Stomach (tissue), 9 donors: ENCODE measurements around the gene L3MBTL4. TPM values are rescaled to one million over a fixed set of nuclear protein-coding genes. Genes with fewer than 3 reads are reported as not detected.

Experiments used
- DNase-seq, 2 donors: peaks; one replicate each; pipeline versions ENCODE4 v3.0.0 to v3.0.0-alpha.2; 2013 to 2019
- H3K27ac ChIP-seq, 5 donors: fragments of 200-600 bp in 4 of 5; sonication (generic) in 4 of 5; one replicate each; pipeline ENCODE4 v1.5.1; 2013 to 2019; ENCODE audit warnings: mild to moderate bottlenecking in 1 of 5, moderate library complexity in 1 of 5
- H3K27me3 ChIP-seq, 3 donors: fragments of 200-600 bp; sonication (generic); one replicate each; pipeline ENCODE4 v1.5.1; 2017 to 2019; ENCODE audit warnings: mixed run types in 1 of 3
- H3K36me3 ChIP-seq, 4 donors: fragments of 200-600 bp; sonication (generic); 1 replicate in 3 of 4; 2 replicates in 1 of 4; pipeline ENCODE4 v1.5.1; 2016 to 2019
- H3K4me1 ChIP-seq, 4 donors: fragments of 200-600 bp; sonication (generic); one replicate each; pipeline ENCODE4 v1.5.1; 2016 to 2019
- H3K4me3 ChIP-seq, 4 donors: fragments of 200-600 bp; sonication (generic) in 3 of 4; one replicate each; pipeline ENCODE4 v1.5.1; 2016 to 2019; ENCODE audit warnings: mild to moderate bottlenecking in 1 of 4
- H3K9me3 ChIP-seq, 4 donors: fragments of 200-600 bp; sonication (generic); one replicate each; pipeline ENCODE4 v1.5.1; 2016 to 2019
- CTCF ChIP-seq, 7 experiments: fragments of 450-650 bp in 4 of 7; fragments of 200-600 bp in 3 of 7; sonication (generic) in 3 of 7; IDR thresholded peaks; one replicate each; pipeline ENCODE4 v1.5.1; 2016 to 2019; ENCODE audit warnings: antibody characterized with exemption in 7 of 7, control low read depth in 2 of 7, mild to moderate bottlenecking in 1 of 7
- EP300 ChIP-seq: sonication (generic); formaldehyde crosslinking; IDR thresholded peaks from one replicate; pipeline ENCODE4 v1.6.1; 2017; ENCODE audit warnings: antibody characterized with exemption
- POLR2A ChIP-seq, 4 donors: fragments of 450-650 bp; IDR thresholded peaks; one replicate each; pipeline ENCODE4 v1.6.1; 2016; ENCODE audit warnings: antibody characterized with exemption in 4 of 4, control low read depth in 2 of 4, mild to moderate bottlenecking in 1 of 4, moderate library complexity in 1 of 4
- POLR2AphosphoS5 ChIP-seq, 3 donors: sonication (generic); formaldehyde crosslinking; IDR thresholded peaks; one replicate each; pipeline ENCODE4 v1.6.1; 2016; ENCODE audit warnings: antibody characterized with exemption in 3 of 3
- WGBS, 5 donors: extraction: QIAGEN DNeasy Blood & Tissue Kit in 3 of 5; methylation state at CpG; one replicate each; pipeline versions ENCODE4 v1.1.5 to v1.1.7; 2013 to 2018; 5-methylcytosine and 5-hydroxymethylcytosine counted together
- intact Hi-C: fragments of 100-400 bp; cut with DNase I; formaldehyde crosslinking; loops from one replicate; pipeline ENCODE4 v1.15.1; 2023; ENCODE audit warnings: low total_unique reads
- polyA plus RNA-seq, 3 donors: library from polyadenylated mRNA; stranded (reverse); fragments of 200-250 nt; gene quantifications; one replicate each; pipeline ENCODE4 v1.2.3, GENCODE V29; 2013
- total RNA-seq, 5 donors: library from RNA; depleted of rRNA; stranded (reverse); fragments of >200 nt; gene quantifications; one replicate each; pipeline versions ENCODE4 v1.1.0 to v1.2.3, GENCODE V29; 2014 to 2016
- donor health status: healthy with polysubstance abuse.
- donor health status: Bipolar disorder and iron deficiency.
- donor health status: healthy.

Gene L3MBTL4
- total and polyA plus RNA-seq, 8 donors = 1.9 to 23.3 (median 7.6) TPM

GRCh38 chr18:5972298-5972697 is 442.4 kb downstream of the L3MBTL4 start:
- Histone ChIP-seq H3K36me3 (no peaks in the 10 kb centered on the region), H3K27ac (no peak overlapping the region), H3K4me3 (no peak overlapping the region), H3K9me3 (no peaks in the 10 kb centered on the region), H3K4me1 (peaks cover 0 to 3% (median 0%) of the 10 kb centered on the region in 4 donors), H3K27me3 (no peaks in the 10 kb centered on the region)
- TF ChIP-seq POLR2AphosphoS5 (IDR thresholded peaks at IDR 0.05) = no peak
- no peak for TF ChIP-seq POLR2A (IDR thresholded peaks at IDR 0.05)
- no peak for TF ChIP-seq EP300
- no peak for TF ChIP-seq CTCF (IDR thresholded peaks at IDR 0.05)
- intact Hi-C loops = no loop called here
- DNase-seq = no peak
- 85 to 91% (median 87%) methylated on average over 7 of the region's 7 CpGs for WGBS, 5 donors

DNA sequence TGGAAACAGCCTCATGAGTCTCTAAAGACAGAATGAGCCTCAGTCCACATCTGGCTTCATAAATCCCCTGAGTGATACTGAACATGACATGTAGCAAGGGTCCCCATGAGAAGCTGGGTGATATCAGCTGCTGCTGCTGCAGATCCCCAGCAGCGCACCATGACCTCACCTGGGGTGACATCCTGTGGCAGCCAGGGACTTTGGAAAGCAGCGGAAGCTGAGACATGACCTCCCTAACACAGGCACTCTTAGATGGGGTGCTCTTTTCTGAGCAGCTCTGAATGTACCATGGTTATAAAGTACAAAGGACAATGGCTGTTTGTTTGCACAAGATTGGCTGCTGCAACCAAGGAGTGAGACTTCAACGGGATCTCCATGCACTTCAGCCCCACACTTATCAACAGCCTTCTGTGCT is 444.7 kb downstream of the L3MBTL4 start:
- no peak overlapping the region for H3K27ac ChIP-seq
- no peaks in the 10 kb centered on the region for H3K36me3 ChIP-seq
- H3K9me3 ChIP-seq = no peaks in the 10 kb centered on the region
- no peaks in the 10 kb centered on the region for H3K27me3 ChIP-seq
- H3K4me3 ChIP-seq = no peak overlapping the region
- TF ChIP-seq EP300 (no peak), POLR2A (IDR thresholded peaks at IDR 0.05) (no peak), CTCF (IDR thresholded peaks at IDR 0.05) (no peak), POLR2AphosphoS5 (IDR thresholded peaks at IDR 0.05) (no peak)
- peak in 1 of 2 donors; percentile 36 for DNase-seq
- intact Hi-C loops = no loop called here
- 22 to 55% (median 35%) methylated on average over 3 of the region's 3 CpGs for WGBS, 5 donors
- peaks cover 0 to 3% (median 0%) of the 10 kb centered on the region in 4 donors for H3K4me1 ChIP-seq

DNA sequence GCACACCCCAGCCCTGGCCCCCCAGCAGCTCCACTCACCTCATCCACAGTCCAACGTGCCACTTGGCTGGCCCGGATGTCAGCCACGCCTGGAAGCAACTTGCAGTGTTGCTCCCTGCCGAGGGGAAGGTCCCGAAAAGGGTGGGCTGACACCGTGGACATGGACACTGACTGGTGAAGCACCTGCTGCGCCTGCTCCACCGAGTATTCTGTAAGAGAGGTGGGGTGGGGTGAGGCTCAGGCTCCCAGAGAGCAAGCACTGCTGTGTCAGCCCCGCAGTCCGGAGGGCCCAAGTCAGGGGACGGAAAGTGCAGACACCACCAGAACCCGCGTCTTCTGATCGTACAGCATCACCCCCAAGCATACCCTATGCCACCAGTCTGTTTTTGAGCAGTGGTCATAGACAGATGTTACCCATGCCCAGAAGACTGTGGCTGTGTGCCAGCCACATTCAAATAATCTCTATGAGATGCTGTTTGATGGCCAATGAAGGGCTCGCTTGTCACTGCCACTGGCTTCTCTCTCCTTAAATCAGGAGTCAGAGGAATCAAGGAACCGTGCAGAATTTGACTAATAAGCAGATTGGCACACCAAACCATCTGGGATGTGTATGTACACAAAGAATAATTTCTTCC is 445.2 kb downstream of the L3MBTL4 start:
- intact Hi-C loops = no loop called here
- no peak overlapping the region for H3K27ac ChIP-seq

GRCh38 chr18:5967666-5968065 is 447.0 kb downstream of the L3MBTL4 start:
- Histone ChIP-seq H3K4me3 (no peak overlapping the region), H3K27ac (no peak overlapping the region), H3K27me3 (no peaks in the 10 kb centered on the region), H3K9me3 (no peaks in the 10 kb centered on the region), H3K4me1 (peaks cover 0 to 3% (median 0%) of the 10 kb centered on the region in 4 donors), H3K36me3 (no peaks in the 10 kb centered on the region)
- intact Hi-C loops = no loop called here
- TF ChIP-seq POLR2A (IDR thresholded peaks at IDR 0.05) = no peak
- no peak for TF ChIP-seq EP300
- TF ChIP-seq POLR2AphosphoS5 (IDR thresholded peaks at IDR 0.05) = no peak
- TF ChIP-seq CTCF (IDR thresholded peaks at IDR 0.05) = no peak
- no peak for DNase-seq
- 91 to 99% (median 94%) methylated on average over 8 of the region's 8 CpGs for WGBS, 5 donors

More for the DNA sequence above, 445.2 kb downstream of the L3MBTL4 start:
- H3K9me3 ChIP-seq = no peaks in the 10 kb centered on the region
- no peak overlapping the region for H3K4me3 ChIP-seq
- no peaks in the 10 kb centered on the region for H3K36me3 ChIP-seq
- no peak for DNase-seq
- H3K27me3 ChIP-seq = no peaks in the 10 kb centered on the region
- H3K4me1 ChIP-seq = peaks cover 0 to 3% (median 0%) of the 10 kb centered on the region in 4 donors
- TF ChIP-seq POLR2A (IDR thresholded peaks at IDR 0.05) = no peak
- TF ChIP-seq EP300 = no peak
- WGBS, 5 donors = 81 to 90% (median 88%) methylated on average over 16 of the region's 16 CpGs

GRCh38 chr18:5967007-5967406 is 447.7 kb downstream of the L3MBTL4 start:
- Histone ChIP-seq H3K4me3 (no peak overlapping the region), H3K9me3 (no peaks in the 10 kb centered on the region), H3K36me3 (no peaks in the 10 kb centered on the region), H3K4me1 (peaks cover 0 to 3% (median 0%) of the 10 kb centered on the region in 4 donors), H3K27me3 (no peaks in the 10 kb centered on the region), H3K27ac (no peak overlapping the region)
- intact Hi-C loops = no loop called here
- TF ChIP-seq EP300 (no peak), POLR2AphosphoS5 (IDR thresholded peaks at IDR 0.05) (no peak), CTCF (IDR thresholded peaks at IDR 0.05) (no peak), POLR2A (IDR thresholded peaks at IDR 0.05) (no peak)
- WGBS, 5 donors = 87 to 95% (median 93%) methylated on average over 8 of the region's 8 CpGs
- no peak for DNase-seq
